ENCODE data around the gene CHRM1.

DNA sequence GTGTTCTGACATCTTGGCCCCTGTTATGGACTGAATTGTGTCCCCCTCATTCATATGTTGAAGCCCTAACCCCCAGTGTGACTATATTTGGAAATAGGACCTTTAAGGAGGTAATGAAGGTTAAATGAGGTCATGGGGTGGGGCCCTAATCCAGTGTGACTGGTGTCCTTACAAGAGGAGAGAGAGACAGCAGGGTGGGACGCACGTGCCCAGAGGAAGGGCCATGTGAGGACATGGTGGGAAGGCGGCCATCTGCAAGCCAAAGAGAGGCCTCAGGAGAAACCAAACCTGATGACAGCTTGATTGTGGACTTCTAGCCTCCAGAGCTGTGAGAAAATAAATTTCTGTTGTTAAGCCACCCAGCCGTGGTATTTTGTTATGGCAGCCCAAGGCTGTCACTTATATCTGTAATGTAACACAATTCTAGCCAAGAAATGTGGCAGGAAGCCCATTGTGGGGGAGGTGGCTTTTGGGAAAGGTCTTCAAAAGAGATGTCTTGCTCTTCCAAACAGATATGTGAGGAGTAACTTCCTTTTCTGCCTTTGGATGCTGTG, 39.9 kb upstream of the CHRM1 start:
- TF ChIP-seq, protein P1, sequence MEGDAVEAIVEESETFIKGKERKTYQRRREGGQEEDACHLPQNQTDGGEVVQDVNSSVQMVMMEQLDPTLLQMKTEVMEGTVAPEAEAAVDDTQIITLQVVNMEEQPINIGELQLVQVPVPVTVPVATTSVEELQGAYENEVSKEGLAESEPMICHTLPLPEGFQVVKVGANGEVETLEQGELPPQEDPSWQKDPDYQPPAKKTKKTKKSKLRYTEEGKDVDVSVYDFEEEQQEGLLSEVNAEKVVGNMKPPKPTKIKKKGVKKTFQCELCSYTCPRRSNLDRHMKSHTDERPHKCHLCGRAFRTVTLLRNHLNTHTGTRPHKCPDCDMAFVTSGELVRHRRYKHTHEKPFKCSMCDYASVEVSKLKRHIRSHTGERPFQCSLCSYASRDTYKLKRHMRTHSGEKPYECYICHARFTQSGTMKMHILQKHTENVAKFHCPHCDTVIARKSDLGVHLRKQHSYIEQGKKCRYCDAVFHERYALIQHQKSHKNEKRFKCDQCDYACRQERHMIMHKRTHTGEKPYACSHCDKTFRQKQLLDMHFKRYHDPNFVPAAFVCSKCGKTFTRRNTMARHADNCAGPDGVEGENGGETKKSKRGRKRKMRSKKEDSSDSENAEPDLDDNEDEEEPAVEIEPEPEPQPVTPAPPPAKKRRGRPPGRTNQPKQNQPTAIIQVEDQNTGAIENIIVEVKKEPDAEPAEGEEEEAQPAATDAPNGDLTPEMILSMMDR (IDR thresholded peaks at IDR 0.05) = no peak
- no peak for TF ChIP-seq POLR2AphosphoS5 (IDR thresholded peaks at IDR 0.05)
- no peak for TF ChIP-seq POLR2A (IDR thresholded peaks at IDR 0.05; ENCODE audit: low read depth)
